IMR-90 (cell line): Measurements from ENCODE around the gene PDE11A.

Experiments
- POLR2A ChIP-seq: IDR thresholded peaks from 2 replicates; pipeline ENCODE4 v1.6.1; 2012; ENCODE audit warnings: mild to moderate bottlenecking, low read depth, low read length
- RAD21 ChIP-seq: IDR thresholded peaks from 2 replicates; pipeline ENCODE4 v1.6.1; 2012; ENCODE audit warnings: low read length, improper control_type of control experiment
- RFX5 ChIP-seq: IDR thresholded peaks from 2 replicates; pipeline ENCODE4 v1.8.0; 2012; ENCODE audit warnings: low read depth, mild to moderate bottlenecking, low read length, moderate library complexity
- SMC3 ChIP-seq: fragments of 150-350 bp; IDR thresholded peaks from 2 replicates; pipeline ENCODE4 v1.6.1; 2016; ENCODE audit warnings: low read depth, mild to moderate bottlenecking, antibody characterized with exemption, low read length, moderate library complexity
- TF ChIP-seq, protein P1 (sequence below): conservative IDR thresholded peaks from 2 replicates; pipeline ENCODE4 v1.5.1; 2012; ENCODE audit warnings: mild to moderate bottlenecking, low read depth, low read length, improper control_type of control experiment
- TF ChIP-seq, protein P2 (sequence below): fragments of 150-350 bp; IDR thresholded peaks from 2 replicates; pipeline ENCODE4 v1.6.1; 2017; ENCODE audit warnings: mild to moderate bottlenecking, antibody characterized with exemption, low read length, low read depth

DNA sequence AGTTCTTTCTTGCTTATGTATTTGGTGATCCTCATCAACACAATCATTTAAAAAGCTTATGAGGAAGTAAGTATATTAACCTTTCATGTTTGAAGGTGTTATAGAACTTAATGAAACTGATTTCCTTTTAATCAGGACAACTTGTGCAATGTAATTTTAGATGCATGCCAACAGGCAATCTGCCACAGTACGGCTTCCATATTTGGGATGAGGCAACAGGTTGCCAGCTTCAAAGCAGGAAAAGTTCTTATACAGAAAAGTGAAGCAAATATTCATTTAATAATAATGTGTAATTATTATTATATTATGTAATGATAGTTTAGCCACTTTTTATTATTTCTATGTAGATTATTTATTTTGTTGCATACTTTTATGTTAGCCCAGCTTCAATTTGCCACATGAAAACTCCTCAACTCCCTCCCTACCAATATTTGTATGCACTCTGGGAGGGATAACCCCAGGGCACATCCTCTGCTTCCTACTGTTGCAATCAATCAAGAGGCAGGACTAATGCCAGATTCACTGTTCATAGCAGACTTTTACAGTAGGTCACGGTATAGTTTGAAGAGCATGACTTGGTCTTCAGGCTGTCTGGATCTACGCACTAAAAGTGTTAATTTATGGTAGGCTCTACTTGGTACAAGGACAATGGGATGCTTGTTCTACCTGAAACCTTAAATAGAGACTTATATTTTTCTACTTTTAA, 402.8 kb downstream of the PDE11A start:
- TF ChIP-seq RAD21: no peak
- TF ChIP-seq, protein P1, sequence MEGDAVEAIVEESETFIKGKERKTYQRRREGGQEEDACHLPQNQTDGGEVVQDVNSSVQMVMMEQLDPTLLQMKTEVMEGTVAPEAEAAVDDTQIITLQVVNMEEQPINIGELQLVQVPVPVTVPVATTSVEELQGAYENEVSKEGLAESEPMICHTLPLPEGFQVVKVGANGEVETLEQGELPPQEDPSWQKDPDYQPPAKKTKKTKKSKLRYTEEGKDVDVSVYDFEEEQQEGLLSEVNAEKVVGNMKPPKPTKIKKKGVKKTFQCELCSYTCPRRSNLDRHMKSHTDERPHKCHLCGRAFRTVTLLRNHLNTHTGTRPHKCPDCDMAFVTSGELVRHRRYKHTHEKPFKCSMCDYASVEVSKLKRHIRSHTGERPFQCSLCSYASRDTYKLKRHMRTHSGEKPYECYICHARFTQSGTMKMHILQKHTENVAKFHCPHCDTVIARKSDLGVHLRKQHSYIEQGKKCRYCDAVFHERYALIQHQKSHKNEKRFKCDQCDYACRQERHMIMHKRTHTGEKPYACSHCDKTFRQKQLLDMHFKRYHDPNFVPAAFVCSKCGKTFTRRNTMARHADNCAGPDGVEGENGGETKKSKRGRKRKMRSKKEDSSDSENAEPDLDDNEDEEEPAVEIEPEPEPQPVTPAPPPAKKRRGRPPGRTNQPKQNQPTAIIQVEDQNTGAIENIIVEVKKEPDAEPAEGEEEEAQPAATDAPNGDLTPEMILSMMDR: no peak
- TF ChIP-seq SMC3: no peak
- TF ChIP-seq RFX5: no peak
- no peak for TF ChIP-seq POLR2A
- TF ChIP-seq, protein P2, sequence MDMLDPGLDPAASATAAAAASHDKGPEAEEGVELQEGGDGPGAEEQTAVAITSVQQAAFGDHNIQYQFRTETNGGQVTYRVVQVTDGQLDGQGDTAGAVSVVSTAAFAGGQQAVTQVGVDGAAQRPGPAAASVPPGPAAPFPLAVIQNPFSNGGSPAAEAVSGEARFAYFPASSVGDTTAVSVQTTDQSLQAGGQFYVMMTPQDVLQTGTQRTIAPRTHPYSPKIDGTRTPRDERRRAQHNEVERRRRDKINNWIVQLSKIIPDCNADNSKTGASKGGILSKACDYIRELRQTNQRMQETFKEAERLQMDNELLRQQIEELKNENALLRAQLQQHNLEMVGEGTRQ: no peak
